HG02678 (cell line): ENCODE data around the gene POU3F1.

Experiments
- ATAC-seq: cut with Tn5 transposase; IDR thresholded peaks from one replicate; pipeline ENCODE4 v1.9.1; 2021; ENCODE audit warnings: mild to moderate bottlenecking, moderate library complexity; ENCODE audit not compliant: unreplicated experiment

POU3F1 gene

DNA sequence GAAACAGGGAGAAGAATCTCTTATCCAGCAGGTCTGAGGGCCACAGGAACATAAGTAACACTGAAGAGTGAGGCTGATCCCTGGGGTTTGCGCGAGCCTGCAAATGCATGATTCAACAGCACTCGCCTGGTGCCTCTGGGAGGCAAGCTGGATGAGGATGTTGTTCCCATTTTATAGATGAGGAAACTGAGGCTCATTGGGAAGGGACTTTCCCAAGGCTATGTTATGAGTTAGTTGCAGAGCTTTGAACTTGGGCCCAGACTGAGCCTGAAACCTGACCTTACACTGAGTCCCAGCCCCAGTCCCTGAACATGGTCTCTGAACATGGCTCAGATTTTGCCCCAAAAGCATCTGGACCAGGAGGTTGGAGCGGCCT, 27.7 kb upstream of the POU3F1 start:
- ATAC-seq = no peak

DNA sequence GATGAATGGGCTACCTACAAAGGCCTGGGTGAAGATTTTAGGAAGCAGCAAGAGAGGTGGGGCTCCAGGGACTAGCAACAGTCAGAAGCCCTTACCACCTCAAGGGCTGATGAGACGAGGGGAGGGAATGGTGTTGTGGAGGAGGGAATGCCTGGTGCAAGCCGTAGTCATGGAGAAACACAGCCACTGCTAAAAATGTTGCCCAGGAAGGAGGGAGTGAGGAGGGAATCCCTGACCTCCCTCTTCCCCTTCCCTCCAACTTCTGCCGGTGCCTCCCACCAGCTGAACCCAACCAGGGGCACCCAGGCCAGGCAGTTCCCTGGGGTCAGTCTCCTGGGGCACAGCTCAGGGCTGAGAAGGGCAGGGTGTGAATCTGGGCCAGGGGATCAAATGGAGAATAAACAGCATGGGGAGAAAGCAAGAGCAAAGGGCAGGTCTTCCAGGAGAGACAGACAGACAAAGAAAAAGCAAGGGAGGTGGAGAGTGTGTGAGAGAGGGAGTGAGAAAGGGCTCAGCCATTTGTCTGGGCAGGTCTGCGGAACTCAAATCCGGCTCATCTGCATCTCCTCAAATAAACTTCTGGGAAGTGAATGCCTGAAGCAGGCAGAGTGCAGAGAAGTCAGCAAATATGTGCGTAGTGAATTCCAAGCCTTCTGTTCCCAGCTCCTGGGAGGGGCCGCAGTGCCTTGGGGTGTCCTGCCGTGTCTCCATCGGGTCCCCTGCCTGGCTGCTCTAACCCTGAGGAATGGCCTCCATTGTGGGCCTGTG, 27.1 kb upstream of the POU3F1 start:
- no peak for ATAC-seq

DNA sequence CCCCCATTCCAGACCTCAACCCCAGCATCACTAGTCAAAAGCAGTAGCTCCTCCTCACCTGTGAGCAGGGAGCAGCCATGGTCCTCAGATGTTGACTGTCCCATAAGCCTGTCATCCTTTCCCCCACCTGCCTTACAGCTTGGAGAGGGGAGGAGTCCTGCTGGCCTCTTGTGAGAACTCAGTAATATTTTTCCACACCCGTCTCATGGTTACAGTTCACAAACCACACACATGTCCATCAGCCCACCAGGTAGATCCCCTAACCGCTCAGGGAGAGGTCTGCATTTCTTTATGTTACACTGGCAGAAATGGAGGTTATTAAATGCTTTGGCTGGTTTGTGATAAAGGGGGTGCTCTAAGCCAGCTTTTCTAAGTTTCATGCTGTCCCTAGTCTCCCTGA, 26.3 kb upstream of the POU3F1 start:
- ATAC-seq = no peak

DNA sequence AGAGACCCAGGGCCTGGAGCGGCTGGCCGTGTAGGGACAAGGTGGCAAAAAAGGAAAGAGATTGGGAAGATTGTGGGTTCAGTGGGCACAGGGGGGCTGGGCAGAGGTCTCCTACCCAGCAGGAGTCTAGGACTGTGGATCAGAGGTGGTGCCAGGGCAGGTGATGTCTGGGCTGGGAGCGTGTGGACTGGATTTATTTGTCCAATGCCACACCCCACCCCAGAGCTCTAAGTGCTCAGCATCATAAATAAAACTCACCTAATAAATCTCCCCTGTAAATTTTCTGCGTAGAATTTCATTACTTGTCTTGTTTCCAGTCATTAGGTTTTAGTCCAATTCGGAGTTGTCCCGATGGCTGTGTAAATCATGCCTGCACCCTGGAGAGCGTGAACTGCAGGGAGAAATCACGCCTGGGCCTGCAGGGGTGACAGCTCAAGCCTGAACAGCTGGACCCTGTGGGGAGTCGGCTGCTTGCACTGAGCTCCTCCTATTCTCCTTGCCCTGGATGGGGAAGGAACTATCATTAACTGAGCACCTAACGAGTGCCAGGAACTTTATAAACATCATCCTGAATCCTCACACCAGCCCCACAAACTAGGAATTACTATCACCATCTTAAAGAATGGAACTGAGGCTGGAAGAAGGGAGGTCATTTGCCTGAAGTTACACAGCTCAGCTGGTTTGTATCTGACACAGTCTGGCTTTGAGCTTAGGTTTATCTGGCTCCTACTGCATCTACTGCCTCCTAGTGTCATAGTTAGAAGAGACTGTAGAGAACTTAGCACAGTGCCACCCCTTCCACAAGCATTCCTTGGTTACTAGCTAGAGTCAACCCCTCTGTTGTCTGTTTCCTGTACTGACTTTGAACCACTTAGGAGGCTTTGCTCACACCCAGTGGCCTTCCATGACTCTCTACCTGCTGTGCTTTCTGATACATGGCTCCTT, 25.0 kb upstream of the POU3F1 start:
- ATAC-seq = peak; percentile 56

DNA sequence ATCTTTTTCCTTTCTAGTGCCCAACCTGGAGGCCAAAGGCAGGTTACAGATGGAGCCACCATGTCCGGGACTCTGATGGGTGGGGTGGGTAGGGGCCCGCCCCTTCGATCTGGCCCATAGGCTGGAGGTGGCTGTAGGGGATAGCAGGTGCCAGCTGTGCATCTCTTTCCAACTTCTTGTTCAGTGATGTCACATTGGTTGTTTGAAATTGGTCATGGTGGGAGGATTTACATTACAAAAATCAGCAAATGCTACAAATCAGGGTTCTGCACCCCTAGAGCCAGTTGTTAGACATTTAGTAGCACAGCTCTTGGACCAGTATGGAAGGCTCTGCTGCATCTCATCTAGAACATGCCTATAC, 22.4 kb upstream of the POU3F1 start:
- no peak for ATAC-seq

DNA sequence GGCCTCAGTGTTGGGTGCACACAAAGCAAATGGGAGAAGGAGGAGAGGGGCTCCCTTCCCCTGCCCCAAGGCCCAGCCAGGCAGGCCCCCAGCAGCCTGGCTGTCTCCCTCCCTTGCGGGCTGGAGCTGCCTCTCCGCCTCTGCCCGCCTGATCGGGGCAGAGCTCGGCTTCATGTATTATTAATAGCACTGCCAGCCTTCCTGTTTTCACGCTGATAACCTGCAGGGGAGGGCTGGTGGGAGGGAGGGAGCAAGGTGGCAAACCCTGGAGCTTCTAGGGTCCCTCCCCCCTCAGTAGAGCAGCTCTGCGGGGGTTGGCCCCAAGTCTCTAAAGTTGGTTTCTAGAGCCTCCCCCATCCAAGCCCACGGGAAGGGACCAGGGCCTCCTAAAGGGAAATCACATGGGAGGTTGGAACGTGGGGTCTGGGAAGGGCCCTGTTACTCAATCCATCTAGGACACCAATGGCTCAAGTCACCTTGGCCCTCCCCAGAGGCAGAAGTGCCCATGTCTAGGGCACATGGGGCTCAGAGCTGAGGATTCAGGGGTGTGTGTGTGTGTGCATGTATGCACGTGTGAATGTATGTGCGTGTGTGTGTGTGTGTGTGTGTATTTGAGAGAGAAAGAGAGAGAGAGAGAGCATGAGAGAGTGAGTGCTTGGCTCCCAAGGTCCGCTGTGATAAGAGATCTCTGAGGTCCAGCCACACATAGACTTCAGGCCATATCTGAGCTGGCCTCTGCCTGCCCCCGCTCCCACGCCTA, 21.8 kb upstream of the POU3F1 start:
- no peak for ATAC-seq

DNA sequence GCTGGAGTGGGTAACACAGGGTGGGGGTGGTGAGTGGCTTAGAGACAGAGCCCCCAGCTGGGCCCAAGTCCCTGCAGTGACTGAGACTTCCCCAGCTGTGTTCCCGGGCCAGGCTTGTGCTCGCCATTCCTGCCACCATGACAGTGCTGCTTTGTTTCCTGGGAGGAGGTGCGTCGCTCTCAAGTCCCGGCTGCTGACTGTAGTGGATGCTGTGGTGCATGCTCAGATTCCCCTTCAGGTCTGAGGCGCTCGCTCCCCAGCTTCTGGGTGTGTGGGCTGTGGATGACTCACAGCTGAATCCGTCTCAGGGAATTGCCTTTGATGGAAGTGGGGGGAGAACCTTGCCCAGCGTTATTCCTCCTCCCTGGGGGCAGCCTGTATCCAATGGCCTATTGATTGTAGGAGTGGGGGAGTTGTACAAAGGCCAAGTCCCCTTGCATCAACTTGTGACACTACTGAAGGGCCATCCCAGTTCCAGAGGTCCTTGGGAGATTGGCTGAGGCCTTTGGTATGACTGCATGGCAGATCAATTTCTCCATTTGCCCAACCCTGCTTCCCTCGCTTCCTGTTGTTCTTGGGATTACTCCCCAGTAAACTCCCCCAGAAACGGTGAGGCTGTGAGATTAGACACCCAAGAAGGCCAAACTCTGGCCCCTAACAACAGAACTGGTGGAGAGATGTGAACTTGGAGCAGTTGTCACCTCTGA, 17.8 kb upstream of the POU3F1 start:
- ATAC-seq = no peak

DNA sequence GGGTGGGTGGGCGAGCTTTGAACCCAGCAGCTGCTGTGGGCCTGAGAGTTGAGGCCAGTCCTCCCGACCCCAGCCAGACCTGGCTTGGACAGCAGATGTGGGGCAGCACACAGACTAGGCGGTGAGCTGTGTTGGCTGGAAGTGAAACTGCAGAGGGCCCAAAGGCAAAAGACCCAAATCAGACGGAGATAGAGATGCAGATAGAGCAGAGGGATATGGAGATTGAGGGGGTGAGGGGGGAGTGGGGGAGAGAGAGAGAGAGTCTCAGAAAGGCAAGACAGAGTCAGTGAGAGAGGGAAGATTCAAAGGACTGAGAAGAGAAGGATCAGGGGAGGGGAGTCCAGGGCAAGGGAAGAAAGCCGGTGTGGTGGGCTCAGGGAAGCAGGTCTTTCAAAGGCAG, 17.0 kb upstream of the POU3F1 start:
- no peak for ATAC-seq

DNA sequence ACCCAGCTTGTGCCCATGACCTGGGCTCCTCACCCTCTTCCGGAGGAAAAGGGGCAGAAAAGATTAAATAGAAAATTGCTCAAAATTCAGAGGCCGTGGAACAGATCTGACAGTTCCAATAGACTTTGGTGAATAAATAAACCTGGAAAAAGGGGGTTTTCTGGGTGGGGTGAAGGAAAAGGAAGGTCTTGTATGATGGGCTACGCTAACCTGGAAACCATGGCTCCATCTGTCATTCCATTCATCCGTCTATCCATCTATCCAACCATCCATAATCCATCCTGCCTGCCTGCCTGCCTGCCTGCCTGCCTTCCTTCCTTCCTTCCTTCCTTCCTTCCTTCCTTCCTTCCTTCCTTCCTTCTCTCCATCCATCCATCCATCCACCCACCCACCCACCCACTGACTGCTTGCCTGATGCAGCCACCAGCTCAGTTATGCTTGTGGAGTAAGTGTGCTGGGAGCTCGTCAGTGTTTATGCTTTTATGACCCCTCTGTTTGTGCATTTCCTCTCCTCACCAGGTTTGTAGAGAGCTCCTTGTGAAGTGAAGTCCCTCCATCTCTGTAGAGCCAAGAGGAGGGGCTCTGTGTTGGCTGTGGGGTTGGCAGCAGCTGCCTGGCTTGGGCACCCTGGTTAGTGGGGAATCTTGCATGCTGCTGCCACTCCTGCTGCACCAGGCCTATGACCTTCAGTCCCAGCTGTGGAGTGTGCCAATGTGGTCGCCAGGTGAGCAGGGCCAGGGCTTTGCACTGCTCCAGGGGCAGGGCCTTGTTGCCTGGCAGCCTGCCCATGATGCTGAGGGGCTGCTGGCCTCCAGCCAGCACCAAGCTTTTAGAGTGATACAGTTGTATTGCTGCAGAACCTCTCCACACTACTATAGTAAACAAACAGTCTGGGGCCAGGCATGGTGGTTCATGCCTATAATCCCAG, 16.0 kb upstream of the POU3F1 start:
- ATAC-seq = no peak

DNA sequence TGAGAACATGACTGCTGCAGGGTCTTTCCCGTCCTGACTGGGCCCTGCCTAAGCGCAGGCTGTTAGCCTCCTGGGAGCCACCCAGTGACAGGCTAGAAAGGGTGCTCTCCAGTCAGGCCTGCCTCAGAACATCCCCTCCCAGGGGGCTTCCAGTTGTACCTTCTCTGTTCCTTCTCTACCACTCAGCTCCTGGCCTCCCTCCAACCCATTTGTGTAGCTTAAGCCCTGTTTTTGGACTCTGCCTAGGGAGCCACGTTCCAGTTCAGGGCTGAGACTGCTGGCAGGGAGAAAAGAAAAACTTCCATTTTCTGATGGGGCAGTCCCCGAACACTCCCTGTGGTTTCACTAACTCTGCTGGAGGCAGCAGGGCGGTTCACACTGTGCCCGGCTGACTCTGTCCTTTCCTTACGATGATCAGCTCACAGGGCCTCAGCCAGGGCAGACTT, 15.3 kb upstream of the POU3F1 start:
- ATAC-seq = peak; percentile 60

DNA sequence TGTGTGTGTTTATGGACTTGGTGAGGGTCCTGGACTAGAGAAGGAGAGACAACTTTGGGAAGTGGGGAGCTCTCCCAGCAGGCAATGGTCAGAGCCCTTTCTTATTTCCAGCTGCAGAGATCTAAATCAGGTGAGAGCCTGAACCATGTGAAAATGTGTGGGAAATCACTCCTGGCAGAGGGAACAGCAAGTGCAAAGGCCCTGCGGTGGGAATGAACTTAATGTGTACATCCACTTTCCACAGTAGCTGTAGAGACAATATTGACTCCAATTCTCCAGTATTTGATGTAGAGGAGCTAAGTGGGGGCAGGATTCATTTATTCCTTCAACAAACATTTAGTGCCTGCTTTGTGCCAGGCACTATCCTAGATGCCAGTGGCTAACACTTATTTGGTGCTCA, 14.7 kb upstream of the POU3F1 start:
- no peak for ATAC-seq

DNA sequence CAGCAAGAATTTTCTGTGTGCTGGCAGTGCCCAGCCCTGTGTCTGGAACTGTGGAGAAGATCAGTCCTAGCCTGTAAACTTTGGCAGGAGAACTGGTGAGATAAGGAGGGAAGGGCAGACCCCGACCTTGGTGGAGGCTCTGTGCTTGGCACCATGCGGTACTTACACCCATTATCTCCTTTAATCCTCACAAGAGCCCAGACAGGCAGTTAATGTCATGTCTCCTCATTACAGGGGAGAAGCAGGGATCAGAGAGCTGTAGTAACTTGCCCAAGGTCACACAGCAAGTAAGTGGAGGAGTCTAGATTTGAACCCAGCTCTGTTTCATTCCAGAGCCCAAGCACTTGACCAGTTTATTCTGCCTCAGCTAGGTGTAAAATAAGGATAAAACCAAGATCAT, 13.9 kb upstream of the POU3F1 start:
- ATAC-seq = no peak

DNA sequence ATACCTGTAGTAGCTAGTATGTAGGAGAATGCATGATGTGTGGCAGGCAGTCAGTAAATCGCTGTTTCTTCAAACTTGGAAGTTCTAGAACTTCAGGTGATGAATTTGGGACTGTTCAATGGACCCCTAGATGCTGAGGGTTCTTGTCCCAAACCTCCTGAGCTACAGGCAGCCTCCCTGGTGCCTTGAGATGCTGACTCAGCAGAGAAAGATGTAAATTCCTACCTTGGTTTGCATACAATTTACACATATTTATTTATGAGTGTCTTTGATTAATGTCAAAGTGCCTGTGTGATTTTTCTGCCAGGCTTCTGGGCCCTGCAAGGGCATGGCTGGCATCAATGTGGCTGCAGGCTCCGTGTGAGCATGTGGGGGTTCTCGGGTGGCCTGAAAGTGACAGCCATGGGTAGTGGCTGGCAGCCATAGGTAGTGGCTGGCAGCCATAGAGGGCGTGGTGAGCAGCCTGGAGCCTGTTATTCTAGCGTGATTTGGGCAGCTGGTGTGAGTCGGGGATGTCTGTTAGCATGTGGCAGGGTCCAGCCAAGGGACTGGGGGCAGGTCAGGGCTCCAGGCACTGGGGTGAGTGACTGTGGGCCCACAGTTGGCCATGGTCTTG, 13.2 kb upstream of the POU3F1 start:
- no peak for ATAC-seq

DNA sequence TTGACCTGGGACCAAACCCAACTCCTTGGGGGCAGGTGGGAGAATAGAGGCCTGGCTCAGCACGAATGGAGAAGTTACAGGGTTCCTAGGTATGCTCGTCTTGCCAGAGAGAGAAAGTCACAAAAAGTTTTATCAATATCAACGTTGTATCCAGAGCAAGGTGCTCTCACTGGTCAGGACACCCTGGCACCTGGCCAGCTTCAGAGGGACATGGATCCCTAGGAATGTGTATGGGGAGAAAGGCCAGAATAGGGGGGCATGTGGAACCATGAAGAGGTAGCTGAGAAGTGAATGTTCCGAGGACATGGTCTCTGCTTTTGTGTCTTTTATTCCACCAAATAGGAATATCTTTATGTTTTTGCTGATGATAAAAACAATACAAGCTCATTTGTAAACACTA, 9.4 kb upstream of the POU3F1 start:
- ATAC-seq = no peak

DNA sequence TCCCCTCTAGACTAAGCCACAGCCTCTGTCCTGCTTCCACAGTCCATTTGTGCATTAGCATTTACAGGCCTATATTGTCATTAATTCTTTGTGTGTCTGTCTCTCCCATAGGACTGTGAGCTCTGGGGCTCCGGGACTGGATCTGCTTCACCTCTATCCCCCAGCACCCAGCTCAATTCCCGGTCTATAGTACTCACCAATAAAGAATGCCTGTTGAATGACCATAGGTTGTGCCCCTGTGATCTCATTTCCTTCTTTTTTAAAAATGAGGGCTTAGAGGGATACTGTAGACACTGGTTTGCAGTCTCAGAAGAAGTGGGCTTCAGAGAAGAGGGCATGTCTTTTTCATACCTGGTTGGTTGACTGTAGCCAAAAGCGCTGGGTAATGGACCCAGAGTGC, 8.8 kb upstream of the POU3F1 start:
- no peak for ATAC-seq

DNA sequence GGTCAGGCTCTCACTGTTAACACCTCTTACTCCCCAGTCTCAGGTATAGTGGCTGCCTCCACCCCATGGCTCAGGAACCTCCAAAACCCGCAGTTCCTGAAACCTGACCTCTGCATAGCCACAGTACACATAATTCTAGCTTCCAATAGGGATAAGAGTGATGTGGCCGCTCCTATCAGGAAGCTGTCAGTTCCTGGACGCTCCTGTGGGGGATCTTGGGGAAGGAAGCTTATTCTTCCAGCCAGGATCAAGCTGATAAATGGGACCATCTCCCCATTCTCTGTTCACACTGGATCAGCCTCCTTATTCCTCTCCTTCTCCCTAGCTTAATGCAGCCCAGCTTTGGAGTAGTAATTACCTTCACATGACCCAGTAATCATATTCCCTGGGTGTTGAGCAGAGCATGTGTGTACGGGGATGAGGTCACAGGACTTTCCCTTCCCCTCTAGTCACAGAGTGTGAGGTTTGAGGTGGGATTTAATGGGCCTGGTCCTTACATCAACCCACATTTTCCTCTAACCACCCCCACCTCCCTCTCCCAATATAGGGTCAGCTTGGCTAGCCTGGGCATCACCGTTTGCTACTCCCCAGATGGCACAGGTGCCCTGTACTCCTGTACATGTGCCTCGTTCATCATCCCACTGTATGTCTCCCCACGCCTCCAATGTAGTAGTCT, 7.0 kb upstream of the POU3F1 start:
- ATAC-seq = no peak

DNA sequence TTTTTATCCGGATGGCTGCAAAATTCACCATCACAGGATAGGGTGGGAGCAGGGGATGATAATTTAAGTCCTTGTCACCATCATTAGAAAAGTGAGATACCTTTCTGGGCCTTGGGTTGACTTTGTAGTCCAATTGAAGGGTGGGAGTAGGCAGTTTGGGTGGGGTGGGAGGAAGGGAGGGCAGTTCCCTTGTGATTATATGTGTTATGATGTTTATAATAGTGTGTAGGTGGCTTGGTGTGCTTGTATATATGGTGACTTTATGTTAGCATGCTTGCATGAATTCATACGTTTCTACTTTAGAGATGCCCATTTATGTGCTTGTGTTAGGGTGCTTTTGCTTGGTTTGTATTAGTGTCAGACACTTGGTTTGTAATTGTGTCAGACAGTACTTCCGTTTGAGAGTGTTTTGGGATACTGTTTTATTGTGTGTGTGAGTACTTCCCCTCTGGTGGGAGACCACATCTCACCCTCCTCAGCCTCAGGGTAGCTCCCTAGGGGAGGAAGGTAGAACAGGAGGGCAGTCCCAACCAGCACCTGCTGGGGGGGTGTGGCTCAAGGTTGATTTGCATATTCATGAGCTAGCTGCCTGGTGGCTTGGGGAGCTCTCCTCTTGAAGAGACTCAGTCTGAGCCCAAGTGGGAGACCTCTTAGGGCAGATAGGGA, 6.3 kb upstream of the POU3F1 start:
- ATAC-seq = peak; percentile 75

DNA sequence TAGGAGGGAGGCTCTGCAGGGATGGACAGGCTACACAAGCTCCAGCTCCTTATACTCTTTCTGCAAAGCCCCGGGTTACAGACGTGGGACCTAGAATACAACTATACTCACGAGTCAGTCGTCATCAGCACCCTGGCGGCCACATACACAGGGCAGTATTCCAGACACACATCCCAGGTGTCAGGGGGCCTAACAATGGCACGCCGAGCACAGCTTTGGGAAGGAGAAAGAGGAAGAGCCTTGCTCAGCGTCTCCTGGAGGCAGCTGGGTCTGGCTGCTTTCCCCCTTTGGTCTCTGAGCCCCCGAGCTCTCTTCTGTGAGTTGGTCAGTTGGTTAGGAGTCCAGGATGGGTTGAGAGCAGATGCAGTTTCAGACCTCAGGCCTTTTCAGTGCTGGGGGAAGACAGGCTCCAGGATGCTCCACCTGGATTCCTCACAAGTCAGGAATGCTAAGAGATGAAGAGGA, 4.5 kb upstream of the POU3F1 start:
- no peak for ATAC-seq
